ENCODE results near the gene CLEC16A. TPM values are rescaled to one million over a fixed set of nuclear protein-coding genes. Genes with fewer than 3 reads are reported as not detected.
A peak's percentile ranks its signal among the peaks of the same experiment; 100 is the strongest.

The CLEC16A gene
- total RNA-seq, 4 donors from 2014 or later: 20.3 to 25.7 (median 25.1) TPM

GRCh38 chr16:11089504-11090124 is 145.2 kb downstream of the CLEC16A start:
- 49 to 70% methylated on average over 5 to 12 of the region's 12 CpGs for WGBS, 2 donors
- TF ChIP-seq CTCF (IDR thresholded peaks at IDR 0.05) (no peak), POLR2A (IDR thresholded peaks at IDR 0.05) (no peak)
- H3K36me3 ChIP-seq: peaks cover 0 to 33% (median 5%) of the 10 kb centered on the region in 3 donors
- H3K4me1 ChIP-seq: peaks cover 11 to 73% (median 39%) of the 10 kb centered on the region in 3 donors
- H3K9me3 ChIP-seq: no peaks in the 10 kb centered on the region
- peak overlapping the region in 3 of 4 donors; percentile 62 to 77 (median 73) for H3K27ac ChIP-seq
- DNase-seq: no peak
- no peak overlapping the region for H3K4me3 ChIP-seq
- intact Hi-C loops (cut with DNase I): no loop called here
- H3K27me3 ChIP-seq: no peaks in the 10 kb centered on the region

GRCh38 chr16:11090232-11090631 is 145.9 kb downstream of the CLEC16A start:
- Histone ChIP-seq H3K36me3 (peaks cover 0 to 27% (median 5%) of the 10 kb centered on the region in 3 donors), H3K4me3 (no peak overlapping the region), H3K27ac (peak overlapping the region in 3 of 4 donors; percentile 62 to 77 (median 73)), H3K4me1 (peaks cover 11 to 72% (median 37%) of the 10 kb centered on the region in 3 donors), H3K9me3 (no peaks in the 10 kb centered on the region), H3K27me3 (no peaks in the 10 kb centered on the region)
- WGBS, 2 donors: 79 to 85% methylated on average over 6 of the region's 6 CpGs
- no peak for DNase-seq
- TF ChIP-seq POLR2A (IDR thresholded peaks at IDR 0.05) (no peak), CTCF (IDR thresholded peaks at IDR 0.05) (no peak)
- intact Hi-C loops (cut with DNase I): no loop called here

- H3K4me1 ChIP-seq: peaks cover 11 to 65% (median 32%) of the 10 kb centered on the region in 3 donors
- DNase-seq: no peak
- WGBS, 2 donors: 43 to 60% methylated on average over 10 to 11 of the region's 14 CpGs
- H3K36me3 ChIP-seq: peaks cover 0 to 20% (median 5%) of the 10 kb centered on the region in 3 donors
- H3K27me3 ChIP-seq: no peaks in the 10 kb centered on the region
- TF ChIP-seq POLR2A (IDR thresholded peaks at IDR 0.05) (no peak), CTCF (IDR thresholded peaks at IDR 0.05) (no peak)
- peak overlapping the region in 3 of 4 donors; percentile 53 to 73 (median 55) for H3K27ac ChIP-seq
- intact Hi-C loops (cut with DNase I): no loop called here
- H3K4me3 ChIP-seq: no peak overlapping the region
- H3K9me3 ChIP-seq: no peaks in the 10 kb centered on the region
Measured at GRCh38 chr16:11091021-11091785, 146.8 kb downstream of the CLEC16A start.

- Histone ChIP-seq H3K27ac (peak overlapping the region in 2 of 4 donors; percentile 53 to 73), H3K36me3 (peaks cover 0 to 25% (median 5%) of the 10 kb centered on the region in 3 donors), H3K4me3 (no peak overlapping the region), H3K9me3 (no peaks in the 10 kb centered on the region), H3K4me1 (peaks cover 11 to 61% (median 29%) of the 10 kb centered on the region in 3 donors), H3K27me3 (no peaks in the 10 kb centered on the region)
- TF ChIP-seq CTCF (IDR thresholded peaks at IDR 0.05) (no peak), POLR2A (IDR thresholded peaks at IDR 0.05) (no peak)
- WGBS, 2 donors: 85% methylated on average over 9 to 11 of the region's 12 CpGs
- no peak for DNase-seq
- intact Hi-C loops (cut with DNase I): no loop called here
Measured at GRCh38 chr16:11092788-11093571, 148.6 kb downstream of the CLEC16A start.
